ENCODE measurements around the gene IL1F10.

- TF ChIP-seq CTCF (IDR thresholded peaks at IDR 0.05): no peak
- no peak for TF ChIP-seq EP300 (IDR thresholded peaks at IDR 0.05)
- TF ChIP-seq POLR2AphosphoS5 (IDR thresholded peaks at IDR 0.05): no peak
These were observed 7.4 kb upstream of the IL1F10 start for GRCh38 chr2:113060396-113060795.

Measured in esophagus muscularis mucosa (tissue), 4 donors.